ENCODE data around the gene MPND.
A peak's percentile ranks its signal among the peaks of the same experiment; 100 is the strongest.

MPND gene

GRCh38 chr19:4343370-4344307 lies at the start of gene MPND:
TSS of gene MPND (plus strand) at chr19:4343562. CDS start at chr19:4343594, 32 bp downstream.
- DNase-seq: peak; percentile 47

GRCh38 chr19:4294389-4294788 lies 49.0 kb upstream of the MPND start:
- no peak for DNase-seq

GRCh38 chr19:4295972-4296771 lies 47.2 kb upstream of the MPND start:
- peak; percentile 22 for DNase-seq

GRCh38 chr19:4297901-4298809 lies 45.2 kb upstream of the MPND start:
- no peak for DNase-seq

GRCh38 chr19:4298810-4299550 lies 44.4 kb upstream of the MPND start:
- no peak for DNase-seq

- no peak for DNase-seq
Measured at GRCh38 chr19:4300589-4300988, 42.8 kb upstream of the MPND start.

- DNase-seq: no peak
Measured at GRCh38 chr19:4301590-4302242, 41.6 kb upstream of the MPND start.

GRCh38 chr19:4302243-4302640 lies 41.1 kb upstream of the MPND start, which contains the start of gene TMIGD2:
TSS of gene TMIGD2 (minus strand) at chr19:4302389. CDS start at chr19:4302385, 4 bp downstream.
- DNase-seq: no peak

GRCh38 chr19:4303819-4304537 lies 39.4 kb upstream of the MPND start:
- no peak for DNase-seq

GRCh38 chr19:4304538-4305256 lies 38.7 kb upstream of the MPND start, which contains the start of gene FSD1:
TSS of gene FSD1 (plus strand) at chr19:4304598. CDS start at chr19:4304747, 149 bp downstream.
- DNase-seq: no peak

- no peak for DNase-seq
Measured at GRCh38 chr19:4305257-4305612, 38.1 kb upstream of the MPND start.

- DNase-seq: no peak
Measured at GRCh38 chr19:4305659-4306058, 37.7 kb upstream of the MPND start.

GRCh38 chr19:4310247-4311121 lies 32.9 kb upstream of the MPND start:
- no peak for DNase-seq

- DNase-seq: no peak
Measured at GRCh38 chr19:4313847-4314490, 29.4 kb upstream of the MPND start.

- no peak for DNase-seq
Measured at GRCh38 chr19:4316956-4317355, 26.4 kb upstream of the MPND start.

- no peak for DNase-seq
Measured at GRCh38 chr19:4318460-4318859, 24.9 kb upstream of the MPND start.

GRCh38 chr19:4319067-4319718 lies 24.2 kb upstream of the MPND start:
- no peak for DNase-seq

GRCh38 chr19:4320419-4320818 lies 22.9 kb upstream of the MPND start:
- no peak for DNase-seq
